HepG2 (cell line): Measurements from ENCODE around the gene RBP2. TPM values are rescaled to one million over a fixed set of nuclear protein-coding genes. Genes with fewer than 3 reads are reported as not detected.

Experiments
- ATAC-seq: fragments of 200-7000 bp; cut with Tn5 transposase; 3 replicates; pipeline ENCODE4 v1.9.1; 2020; ENCODE audit warnings: mild to moderate bottlenecking, moderate library complexity
- BruUV-seq: library from RNA; stranded (reverse); fragments of 400-500 nt; replicated peaks from 2 replicates; lab custom pipeline; 2021; lab: Mats Ljungman, UMichigan
- CTCF ChIA-PET: fragments of 300-600 bp; formaldehyde crosslinking; extraction: SDS; loops from one replicate; lab custom pipeline; 2021; ENCODE audit warnings: low total read pairs, inconsistent platforms, low intra/inter-chr PET ratio; lab: Yijun Ruan, JAX
- POLR2A ChIA-PET: fragments of 350-600 bp; sonication (Branson Sonifier 250); formaldehyde crosslinking; loops from one replicate; lab custom pipeline; 2020; ENCODE audit warnings: antibody characterized with exemption, inconsistent platforms; lab: Yijun Ruan, JAX
- DNase-seq: peaks from one replicate; pipeline ENCODE4 v3.0.0-alpha.2; 2015; ENCODE audit warnings: low spot score
- FAIRE-seq: peaks from 3 replicates; lab custom pipeline; 2011; peaks lifted over from hg19 to GRCh38; lab: Jason Lieb, UNC
- H2AFZ ChIP-seq: one replicate; pipeline ENCODE4 v1.6.1; 2011; ENCODE audit warnings: low read length, inconsistent platforms
- H3K27ac ChIP-seq: fragments of 300-600 bp; 3 replicates; pipeline ENCODE4 v1.8.0; 2011; ENCODE audit warnings: mixed run types, mild to moderate bottlenecking, mixed read lengths, low read length, inconsistent platforms; ENCODE audit not compliant: insufficient read depth; ENCODE audit errors: extremely low read length
- H3K27me3 ChIP-seq, 2 experiments: fragments of 200-600 bp in 1 of 2; 2 replicates in 1 of 2; 3 replicates in 1 of 2; pipeline versions ENCODE4 v1.6.0 to v1.8.0; 2011; ENCODE audit warnings: low read length in 2 of 2, mild to moderate bottlenecking in 2 of 2, moderate library complexity in 2 of 2, inconsistent platforms in 1 of 2; ENCODE audit not compliant: insufficient read depth in 2 of 2, control insufficient read depth in 1 of 2
- H3K36me3 ChIP-seq, 2 experiments: fragments of 200-600 bp in 1 of 2; replicated peaks in 1 of 2; 2 replicates in 1 of 2; 3 replicates in 1 of 2; pipeline versions ENCODE4 v1.5.1 to v1.8.0; 2011; ENCODE audit warnings: low read length in 2 of 2, inconsistent platforms in 1 of 2; ENCODE audit not compliant: insufficient read depth in 2 of 2, control insufficient read depth in 1 of 2
- H3K4me1 ChIP-seq: 2 replicates; pipeline ENCODE4 v1.5.1; 2012; ENCODE audit warnings: low read length, inconsistent platforms; ENCODE audit not compliant: insufficient read depth
- H3K4me2 ChIP-seq: 2 replicates; pipeline ENCODE4 v1.6.0; 2011; ENCODE audit warnings: low read depth, low read length, inconsistent platforms
- H3K4me3 ChIP-seq, 3 experiments: fragments of 200-600 bp in 1 of 3; sonication (generic), shearing (Covaris generic) in 1 of 3; replicated peaks in 1 of 3; 2 replicates each; pipeline ENCODE4 v1.5.1; 2011 to 2016; ENCODE audit warnings: low read length in 3 of 3, inconsistent platforms in 2 of 3, low read depth in 2 of 3, mild to moderate bottlenecking in 2 of 3, control low read depth in 1 of 3, mixed read lengths in 1 of 3; ENCODE audit not compliant: insufficient read depth in 1 of 3
- H3K79me2 ChIP-seq: one replicate; pipeline ENCODE4 v1.6.1; 2011; ENCODE audit warnings: low read length, inconsistent platforms; ENCODE audit not compliant: insufficient read depth
- H3K9ac ChIP-seq: 2 replicates; pipeline ENCODE4 v1.6.0; 2011; ENCODE audit warnings: mild to moderate bottlenecking, low read depth, low read length, inconsistent platforms; ENCODE audit not compliant: insufficient read depth
- H3K9me3 ChIP-seq: 2 replicates; pipeline ENCODE4 v1.5.1; 2012; ENCODE audit warnings: mild to moderate bottlenecking, low read length
- H4K20me1 ChIP-seq: 2 replicates; pipeline ENCODE4 v1.6.0; 2011; ENCODE audit warnings: inconsistent platforms, mild to moderate bottlenecking, low read length, moderate library complexity; ENCODE audit not compliant: insufficient read depth
- BCL6 ChIP-seq: IDR thresholded peaks from 2 replicates; pipeline ENCODE4 v1.6.1; 2016; ENCODE audit warnings: missing genetic modification reagents, missing compliant biosample characterization
- CREB1 ChIP-seq, 2 experiments: fragments of 450-650 bp in 1 of 2; IDR thresholded peaks; 2 replicates each; pipeline ENCODE4 v1.6.1; 2016 to 2017; ENCODE audit warnings: control low read depth in 1 of 2, mild to moderate bottlenecking in 1 of 2, missing compliant biosample characterization in 1 of 2, missing genetic modification characterization in 1 of 2
- CSRNP1 ChIP-seq: sonication (generic); formaldehyde crosslinking; IDR thresholded peaks from 2 replicates; pipeline ENCODE4 v1.8.1; 2023; ENCODE audit warnings: mild to moderate bottlenecking, missing genetic modification reagents
- KLF6 ChIP-seq: IDR thresholded peaks from 2 replicates; pipeline ENCODE4 v1.8.0; 2016; ENCODE audit warnings: missing biosample characterization, missing genetic modification reagents
- MXD3 ChIP-seq: IDR thresholded peaks from 2 replicates; pipeline ENCODE4 v1.6.1; 2016; ENCODE audit warnings: mild to moderate bottlenecking, missing biosample characterization, missing genetic modification reagents
- NONO ChIP-seq, 2 experiments: fragments of 450-650 bp in 1 of 2; sonication (generic) in 1 of 2; formaldehyde crosslinking in 1 of 2; IDR thresholded peaks in 1 of 2; conservative IDR thresholded peaks in 1 of 2; 2 replicates each; pipeline versions ENCODE4 v1.6.1 to v1.8.0; 2017 to 2022; ENCODE audit warnings: mild to moderate bottlenecking in 1 of 2, missing genetic modification reagents in 1 of 2, moderate library complexity in 1 of 2
- ZNF101 ChIP-seq: sonication (generic); formaldehyde crosslinking; IDR thresholded peaks from 2 replicates; pipeline ENCODE4 v1.4.0; 2020; ENCODE audit warnings: mild to moderate bottlenecking, low read depth, missing genetic modification reagents, borderline replicate concordance
- ZSCAN20 ChIP-seq: sonication (generic); formaldehyde crosslinking; IDR thresholded peaks from 2 replicates; pipeline ENCODE4 v1.4.0; 2020; ENCODE audit warnings: missing genetic modification reagents, mild to moderate bottlenecking, borderline replicate concordance
- WGBS: methylation state at CpG from one replicate; pipeline ENCODE4 v1.1.6; 2017; ENCODE audit warnings: low lambda C conversion rate; 5-methylcytosine and 5-hydroxymethylcytosine counted together
- in situ Hi-C: cut with HindIII; loops from 2 replicates; pipeline ENCODE4 v1.10.0; 2017; ENCODE audit warnings: low pct_unique_long_range_greater_than_20kb; ENCODE audit not compliant: extremely low pct_ligation_motif_present
- intact Hi-C: fragments of 100-400 bp; cut with micrococcal nuclease; formaldehyde crosslinking; loops from one replicate; pipeline ENCODE4 v1.10.0; 2022; ENCODE audit not compliant: unreplicated experiment
- polyA plus RNA-seq, 8 experiments: library from polyadenylated mRNA; depleted of rRNA in 3 of 8; stranded (reverse) in 7 of 8; unstranded in 1 of 8; fragments of >200 nt; fragmentation: Illumina TruSeq in 4 of 8; extraction: Trizol in 4 of 8; gene quantifications; 2 replicates each; pipeline versions ENCODE4 v1.2.1 to v1.2.3, GENCODE V29; 2011 to 2016; ENCODE audit warnings: low read depth in 4 of 8, missing spikeins in 1 of 8, mixed read lengths in 1 of 8; ENCODE audit not compliant: insufficient read depth in 1 of 8
- total RNA-seq, 5 experiments: library from RNA; depleted of rRNA; stranded (reverse); fragments of >200 nt; fragmentation: Illumina TruSeq; extraction: Trizol; gene quantifications; 2 replicates each; pipeline ENCODE4 v1.2.3, GENCODE V29; 2016; ENCODE audit warnings: low read depth in 1 of 5

The RBP2 gene
- total and polyA plus RNA-seq, 2 of the 13 experiments (the other 11 are each of a cell fraction or from before 2014, with no cell fraction given) = 0.17 to 2.5 TPM

GRCh38 chr3:139499536-139499935, 23.2 kb upstream of the RBP2 start:
- BruUV-seq = no TSS peak
- H3K79me2 ChIP-seq = no peaks in the 10 kb centered on the region
- DNase-seq (no peak), FAIRE-seq (no peak), ATAC-seq (no peak)
- no peak overlapping the region for H3K4me2 ChIP-seq
- no peak overlapping the region for H2AFZ ChIP-seq
- CTCF ChIA-PET = no interaction called here
- in situ Hi-C loops (no loop called here), intact Hi-C loops (no loop called here)
- no peak overlapping the region for H3K27ac ChIP-seq
- H3K36me3 ChIP-seq = no peaks in the 10 kb centered on the region
- TF ChIP-seq BCL6 (CRISPR knock-in tag) (peak; percentile 71), CSRNP1 (CRISPR knock-in tag) (no peak)
- POLR2A ChIA-PET = no interaction called here
- H3K27me3 ChIP-seq = no peaks in the 10 kb centered on the region
- H3K4me3 ChIP-seq = no peak overlapping the region
- H4K20me1 ChIP-seq = no peaks in the 10 kb centered on the region
- H3K9ac ChIP-seq = no peak overlapping the region
- peaks cover 5% of the 10 kb centered on the region for H3K9me3 ChIP-seq
- peaks cover 12% of the 10 kb centered on the region for H3K4me1 ChIP-seq
- WGBS = 6% methylated on average over 2 of the region's 2 CpGs

- in situ Hi-C loops (no loop called here), intact Hi-C loops (no loop called here)
- no peaks in the 10 kb centered on the region for H3K4me1 ChIP-seq
- no peak overlapping the region for H3K4me2 ChIP-seq
- no peak overlapping the region for H2AFZ ChIP-seq
- H3K9ac ChIP-seq = no peak overlapping the region
- no peak overlapping the region for H3K4me3 ChIP-seq
- BruUV-seq = no TSS peak
- H3K27me3 ChIP-seq = no peaks in the 10 kb centered on the region
- CTCF ChIA-PET = no interaction called here
- no peaks in the 10 kb centered on the region for H3K36me3 ChIP-seq
- POLR2A ChIA-PET = no interaction called here
- no peaks in the 10 kb centered on the region for H4K20me1 ChIP-seq
- 52% methylated on average over 2 of the region's 6 CpGs for WGBS
- no peak for ATAC-seq
- no peaks in the 10 kb centered on the region for H3K79me2 ChIP-seq
- H3K9me3 ChIP-seq = peaks cover 5% of the 10 kb centered on the region
- DNase-seq = no peak
- no peak for FAIRE-seq
- no peak overlapping the region for H3K27ac ChIP-seq
- TF ChIP-seq ZNF101 (CRISPR knock-in tag) (no peak), NONO (IDR thresholded peaks at IDR 0.05) (no peak), NONO (CRISPR knock-in tag; conservative IDR thresholded peaks at IDR 0.05) (no peak), MXD3 (no peak), CREB1 (IDR thresholded peaks at IDR 0.05) (peak; percentile 60; the same call in 1 of the 2 replicates), CREB1 (CRISPR knock-in tag; IDR thresholded peaks at IDR 0.05) (no peak), ZSCAN20 (CRISPR knock-in tag) (no peak), KLF6 (CRISPR knock-in tag) (no peak)
Measured at GRCh38 chr3:139493826-139494385, 17.6 kb upstream of the RBP2 start.
